Measurements from ENCODE around the gene FOLR2.
"Not testable (repeated sequence)": the region's sequence is repeated elsewhere in the genome, so short reads cannot be mapped to it uniquely, and the experiment has no call there.

FOLR2 gene

GRCh38 chr11:72206794-72207193 lies 9.8 kb upstream of the FOLR2 start:
- DNase-seq (ENCODE audit: low read depth): not testable (repeated sequence)

- no peak for DNase-seq (ENCODE audit: low read depth)
Measured at GRCh38 chr11:72208281-72208680, 8.3 kb upstream of the FOLR2 start.

- DNase-seq (ENCODE audit: low read depth): no peak
Measured at GRCh38 chr11:72209101-72209500, 7.5 kb upstream of the FOLR2 start.

DNA sequence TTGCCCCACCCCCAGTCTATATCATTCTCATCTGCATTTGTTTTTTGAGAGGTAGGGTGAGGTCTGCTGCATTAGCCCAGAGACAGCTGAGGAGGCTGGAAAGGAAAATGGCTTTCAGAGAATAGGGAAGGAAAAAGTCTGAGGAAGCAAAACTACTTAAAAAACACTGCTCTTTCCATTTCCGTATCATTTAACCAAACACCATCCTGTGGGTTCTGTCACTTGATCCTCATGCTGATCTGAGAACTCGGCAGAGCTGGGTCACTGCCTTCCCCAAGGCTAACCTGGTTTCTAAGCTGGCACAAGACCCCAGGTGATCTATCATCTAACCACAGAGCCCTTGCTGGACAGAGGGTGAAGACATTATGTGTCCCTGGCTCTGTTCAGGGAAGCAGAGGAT lies 1.2 kb downstream of the FOLR2 start:
- no peak for DNase-seq (ENCODE audit: low read depth)

DNA sequence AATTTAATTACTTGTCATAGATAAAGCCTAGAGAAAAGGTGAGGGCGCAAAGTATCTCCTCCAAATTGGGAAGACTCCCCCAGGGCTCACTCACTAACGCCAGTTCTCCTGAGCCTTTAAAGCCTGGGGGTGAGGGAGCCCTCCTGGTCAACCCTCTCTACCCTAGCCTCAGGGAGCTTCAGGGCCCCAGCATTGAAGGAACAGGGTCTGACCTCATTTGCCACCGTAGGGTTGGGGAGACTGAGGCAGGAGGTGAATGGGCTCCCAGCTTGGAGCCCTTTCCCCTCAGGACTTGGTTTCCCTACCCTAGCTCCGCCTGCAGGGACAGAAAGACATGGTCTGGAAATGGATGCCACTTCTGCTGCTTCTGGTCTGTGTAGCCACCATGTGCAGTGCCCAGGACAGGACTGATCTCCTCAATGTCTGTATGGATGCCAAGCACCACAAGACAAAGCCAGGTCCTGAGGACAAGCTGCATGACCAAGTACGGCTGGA lies 1.7 kb downstream of the FOLR2 start:
- no peak for DNase-seq (ENCODE audit: low read depth)

- DNase-seq (ENCODE audit: low read depth): no peak
Measured at GRCh38 chr11:72220696-72221363, 4.2 kb downstream of the FOLR2 start.

- DNase-seq (ENCODE audit: low read depth): no peak
Measured at GRCh38 chr11:72221386-72222075, 4.9 kb downstream of the FOLR2 start.

DNA sequence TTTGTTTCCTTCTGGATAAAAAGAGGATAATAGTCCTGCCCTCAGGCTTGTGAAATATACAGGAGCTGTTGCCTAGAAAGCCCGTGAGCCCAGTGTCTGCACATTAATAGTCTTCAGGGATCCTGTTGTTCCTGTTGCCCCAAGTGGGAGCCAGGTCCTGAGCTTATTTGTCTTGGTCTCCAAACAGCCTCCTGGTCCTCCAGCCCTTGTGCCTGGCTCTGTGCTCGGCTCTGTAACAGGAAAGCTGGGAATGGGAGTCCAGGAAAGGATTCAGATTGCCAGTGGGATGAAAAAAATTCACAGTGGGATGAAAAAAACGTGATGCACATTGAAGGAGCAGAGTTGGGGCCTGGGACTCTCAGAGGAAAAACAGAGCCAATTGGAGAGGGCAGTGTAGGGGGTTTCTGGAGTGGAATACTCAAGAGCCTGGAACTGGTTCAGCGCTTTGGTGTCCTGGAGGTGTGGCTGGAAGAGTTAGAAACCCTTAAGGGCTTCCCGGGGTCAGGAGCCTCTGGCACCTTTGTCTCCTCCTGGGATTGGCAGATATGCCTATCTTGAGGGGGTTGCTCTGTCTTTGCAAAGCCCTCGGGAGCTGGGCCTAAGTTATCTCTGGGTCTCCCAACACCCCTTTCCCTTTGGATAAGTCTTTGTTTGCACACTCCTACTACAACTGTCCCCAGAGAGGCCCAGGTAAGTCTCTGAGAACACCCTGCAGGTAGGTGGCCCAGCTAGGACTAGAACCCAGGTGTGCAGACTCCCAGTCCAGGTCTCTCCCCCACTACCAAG lies 5.7 kb downstream of the FOLR2 start:
- DNase-seq (ENCODE audit: low read depth): no peak

DNA sequence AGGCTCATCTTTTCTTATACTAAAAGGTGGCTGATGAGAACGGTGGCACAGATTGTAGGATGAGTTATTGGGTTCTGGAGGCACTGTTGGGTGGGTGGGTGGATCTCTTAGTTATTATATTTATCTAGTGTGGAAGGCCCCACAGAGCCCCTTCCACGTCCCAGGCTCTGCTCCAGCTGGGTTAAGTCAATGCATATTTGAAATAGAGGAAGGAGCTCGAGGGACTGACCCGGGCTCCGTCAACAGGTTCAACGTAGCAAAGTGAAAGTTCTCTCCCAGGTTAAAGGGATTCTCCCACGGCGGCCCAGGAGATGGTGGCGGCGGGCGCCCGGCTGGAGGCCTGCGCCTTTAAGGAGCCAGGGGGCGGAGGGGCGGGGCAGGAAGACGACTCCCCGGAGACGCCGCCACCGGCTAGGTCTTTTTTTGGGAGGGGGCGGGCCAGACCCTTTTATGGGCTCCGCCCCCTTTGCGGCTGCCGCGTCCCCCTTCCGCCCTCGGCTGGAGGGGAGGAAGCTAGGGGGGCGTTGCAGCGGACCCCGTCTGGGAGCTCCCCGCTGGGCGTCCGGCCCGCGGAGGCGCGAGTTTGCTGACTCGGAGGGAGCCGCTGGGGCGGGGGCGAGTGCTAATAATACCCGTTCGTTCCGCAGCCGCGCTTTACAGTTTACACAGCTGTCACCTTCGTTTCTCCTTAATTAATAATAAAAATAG lies 6.5 kb downstream of the FOLR2 start:
- peak; percentile 37 for DNase-seq (ENCODE audit: low read depth)

GRCh38 chr11:72223615-72224563 lies 7.3 kb downstream of the FOLR2 start:
- no peak for DNase-seq (ENCODE audit: low read depth)

DNA sequence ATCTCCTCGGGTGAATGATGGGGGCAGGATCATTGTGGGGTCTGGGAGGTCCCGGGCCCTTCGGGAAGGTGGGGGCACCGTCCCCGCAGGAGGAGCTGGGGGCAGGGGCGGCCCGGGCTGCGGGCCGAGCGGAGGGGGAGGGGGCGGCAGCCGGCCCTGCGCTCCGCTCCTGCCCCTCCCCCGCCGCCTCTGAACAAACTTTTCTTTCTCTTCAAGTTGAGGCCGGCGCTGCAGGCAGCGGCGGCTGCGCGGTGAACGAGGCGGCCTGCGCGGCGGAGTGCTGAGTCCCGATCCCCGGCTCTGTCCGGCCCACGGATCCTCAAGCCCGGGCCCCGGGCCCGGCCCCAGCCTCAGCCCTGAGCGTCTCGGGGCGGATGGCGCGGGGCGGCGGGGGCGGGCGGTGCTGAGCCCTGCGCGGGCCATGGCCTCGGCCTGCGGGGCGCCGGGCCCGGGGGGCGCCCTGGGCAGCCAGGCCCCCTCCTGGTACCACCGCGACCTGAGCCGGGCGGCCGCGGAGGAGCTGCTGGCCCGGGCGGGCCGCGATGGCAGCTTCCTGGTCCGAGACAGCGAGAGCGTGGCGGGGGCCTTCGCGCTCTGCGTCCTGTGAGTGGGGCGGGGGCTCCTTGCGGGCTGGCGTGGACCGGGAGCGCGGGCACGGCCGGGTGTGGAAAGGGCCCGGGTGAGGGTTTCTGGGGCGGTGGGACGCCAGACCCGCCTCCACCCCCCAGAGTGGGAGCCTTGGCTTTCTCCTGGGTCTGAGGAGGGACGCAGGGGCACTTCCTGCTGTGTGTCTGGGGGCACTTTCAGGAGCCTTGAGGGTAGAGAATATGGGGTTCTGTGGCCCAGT lies 8.2 kb downstream of the FOLR2 start, which contains the start of gene INPPL1:
Gene INPPL1, plus strand, starts transcription at position 204 of the 847 bp plus-strand sequence. Its CDS starts 218 bp downstream, at position 422.
- DNase-seq (ENCODE audit: low read depth): no peak

- no peak for DNase-seq (ENCODE audit: low read depth)
Measured at GRCh38 chr11:72225411-72225951, 8.9 kb downstream of the FOLR2 start.

GRCh38 chr11:72226701-72227100 lies 10.1 kb downstream of the FOLR2 start:
- DNase-seq (ENCODE audit: low read depth): no peak

GRCh38 chr11:72227316-72228228 lies 11.0 kb downstream of the FOLR2 start:
- no peak for DNase-seq (ENCODE audit: low read depth)

DNA sequence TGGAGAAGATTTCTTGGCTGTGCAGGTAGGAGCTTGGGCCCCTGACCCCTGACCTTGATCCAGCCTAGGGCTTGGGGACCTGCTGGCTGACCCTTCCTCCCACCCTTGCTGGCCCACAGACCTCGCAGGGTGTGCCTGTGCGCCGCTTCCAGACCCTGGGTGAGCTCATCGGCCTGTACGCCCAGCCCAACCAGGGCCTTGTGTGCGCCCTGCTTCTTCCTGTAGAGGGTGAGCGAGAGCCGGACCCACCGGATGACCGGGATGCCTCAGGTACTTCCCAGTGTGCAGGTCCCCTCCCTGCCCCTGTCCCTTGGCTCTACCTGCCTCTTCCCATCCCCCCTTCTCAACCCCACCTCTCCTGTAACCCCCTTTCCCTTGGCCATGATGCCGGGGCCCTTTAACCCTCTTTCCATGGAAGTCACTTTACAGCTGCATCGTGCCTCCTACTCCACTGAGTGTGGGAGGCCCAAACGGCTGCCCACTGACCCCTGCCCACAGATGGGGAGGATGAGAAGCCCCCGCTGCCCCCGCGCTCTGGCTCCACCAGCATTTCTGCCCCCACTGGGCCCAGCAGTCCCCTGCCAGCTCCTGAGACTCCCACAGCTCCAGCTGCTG lies 11.7 kb downstream of the FOLR2 start:
- no peak for DNase-seq (ENCODE audit: low read depth)

DNA sequence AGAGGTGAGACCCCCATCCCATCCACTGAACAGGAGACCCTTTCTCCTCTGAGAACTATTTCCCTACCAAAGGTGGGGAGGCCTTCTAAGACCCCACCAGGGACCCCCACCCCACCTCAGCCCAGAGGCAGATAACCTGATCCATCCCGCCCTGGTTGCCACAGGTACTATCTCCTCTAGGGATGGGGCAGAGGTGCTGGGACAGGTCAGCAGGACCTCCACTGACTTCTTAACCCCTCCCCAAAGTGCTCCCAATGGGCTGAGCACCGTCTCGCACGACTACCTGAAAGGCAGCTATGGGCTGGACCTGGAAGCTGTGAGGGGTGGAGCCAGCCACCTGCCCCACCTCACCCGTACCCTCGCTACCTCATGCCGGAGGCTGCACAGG lies 12.2 kb downstream of the FOLR2 start:
- DNase-seq (ENCODE audit: low read depth): no peak

- DNase-seq (ENCODE audit: low read depth): no peak
Measured at GRCh38 chr11:72229336-72229924, 12.8 kb downstream of the FOLR2 start.
